PC-9 (cell line): Measurements from ENCODE around the gene MRPL52.

Source experiments
- CTCF ChIP-seq: fragments of 200-600 bp; sonication (generic); conservative IDR thresholded peaks from 2 replicates; pipeline ENCODE4 v1.6.1; 2017; ENCODE audit warnings: mixed run types, antibody characterized with exemption, mild to moderate bottlenecking, moderate library complexity
- EZH2 ChIP-seq: fragments of 200-600 bp; sonication (generic); IDR thresholded peaks from 2 replicates; pipeline ENCODE4 v1.8.0; 2017; ENCODE audit warnings: antibody characterized with exemption, low read depth

GRCh38 chr14:22793976-22794375 lies 35.7 kb upstream of the MRPL52 start:
- no peak for TF ChIP-seq CTCF
- TF ChIP-seq EZH2 = no peak
